ENCODE results near the gene PAQR7.

Gene PAQR7

DNA sequence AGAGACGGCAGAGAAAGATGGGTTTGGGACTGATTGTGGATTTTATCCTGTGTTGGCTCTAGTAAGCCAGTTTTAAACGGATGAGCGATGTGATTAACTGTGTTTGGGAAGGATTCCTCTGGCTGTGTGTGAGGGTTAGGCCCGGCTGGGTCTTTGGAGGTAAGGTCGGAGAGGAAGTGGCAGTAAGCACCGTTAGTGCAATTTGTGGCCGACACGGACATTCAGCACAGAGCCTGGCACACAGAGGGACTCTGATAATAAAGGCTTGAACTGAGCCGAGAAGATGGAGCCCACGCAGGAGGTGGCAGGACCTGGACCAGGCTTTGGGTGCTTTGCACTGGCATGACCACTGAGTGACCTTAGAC lies 54.4 kb downstream of the PAQR7 start:
- H3K36me3 Mint-ChIP-seq (ENCODE audit: low read depth): peaks cover 4% of the 10 kb centered on the region
- peak overlapping the region; percentile 91 to 94 (median 94) for H3K27ac Mint-ChIP-seq
- peak overlapping the region; percentile 91 to 97 (median 93) for H3K4me3 Mint-ChIP-seq
- H3K9me3 Mint-ChIP-seq: no peaks in the 10 kb centered on the region
- TF ChIP-seq, protein P1, sequence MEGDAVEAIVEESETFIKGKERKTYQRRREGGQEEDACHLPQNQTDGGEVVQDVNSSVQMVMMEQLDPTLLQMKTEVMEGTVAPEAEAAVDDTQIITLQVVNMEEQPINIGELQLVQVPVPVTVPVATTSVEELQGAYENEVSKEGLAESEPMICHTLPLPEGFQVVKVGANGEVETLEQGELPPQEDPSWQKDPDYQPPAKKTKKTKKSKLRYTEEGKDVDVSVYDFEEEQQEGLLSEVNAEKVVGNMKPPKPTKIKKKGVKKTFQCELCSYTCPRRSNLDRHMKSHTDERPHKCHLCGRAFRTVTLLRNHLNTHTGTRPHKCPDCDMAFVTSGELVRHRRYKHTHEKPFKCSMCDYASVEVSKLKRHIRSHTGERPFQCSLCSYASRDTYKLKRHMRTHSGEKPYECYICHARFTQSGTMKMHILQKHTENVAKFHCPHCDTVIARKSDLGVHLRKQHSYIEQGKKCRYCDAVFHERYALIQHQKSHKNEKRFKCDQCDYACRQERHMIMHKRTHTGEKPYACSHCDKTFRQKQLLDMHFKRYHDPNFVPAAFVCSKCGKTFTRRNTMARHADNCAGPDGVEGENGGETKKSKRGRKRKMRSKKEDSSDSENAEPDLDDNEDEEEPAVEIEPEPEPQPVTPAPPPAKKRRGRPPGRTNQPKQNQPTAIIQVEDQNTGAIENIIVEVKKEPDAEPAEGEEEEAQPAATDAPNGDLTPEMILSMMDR (IDR thresholded peaks at IDR 0.05; ENCODE audit: unreplicated experiment in 3 of 3): no peak
- H3K4me1 Mint-ChIP-seq: peaks cover 37% of the 10 kb centered on the region
- H3K27me3 Mint-ChIP-seq (ENCODE audit: low read depth): no peaks in the 10 kb centered on the region

DNA sequence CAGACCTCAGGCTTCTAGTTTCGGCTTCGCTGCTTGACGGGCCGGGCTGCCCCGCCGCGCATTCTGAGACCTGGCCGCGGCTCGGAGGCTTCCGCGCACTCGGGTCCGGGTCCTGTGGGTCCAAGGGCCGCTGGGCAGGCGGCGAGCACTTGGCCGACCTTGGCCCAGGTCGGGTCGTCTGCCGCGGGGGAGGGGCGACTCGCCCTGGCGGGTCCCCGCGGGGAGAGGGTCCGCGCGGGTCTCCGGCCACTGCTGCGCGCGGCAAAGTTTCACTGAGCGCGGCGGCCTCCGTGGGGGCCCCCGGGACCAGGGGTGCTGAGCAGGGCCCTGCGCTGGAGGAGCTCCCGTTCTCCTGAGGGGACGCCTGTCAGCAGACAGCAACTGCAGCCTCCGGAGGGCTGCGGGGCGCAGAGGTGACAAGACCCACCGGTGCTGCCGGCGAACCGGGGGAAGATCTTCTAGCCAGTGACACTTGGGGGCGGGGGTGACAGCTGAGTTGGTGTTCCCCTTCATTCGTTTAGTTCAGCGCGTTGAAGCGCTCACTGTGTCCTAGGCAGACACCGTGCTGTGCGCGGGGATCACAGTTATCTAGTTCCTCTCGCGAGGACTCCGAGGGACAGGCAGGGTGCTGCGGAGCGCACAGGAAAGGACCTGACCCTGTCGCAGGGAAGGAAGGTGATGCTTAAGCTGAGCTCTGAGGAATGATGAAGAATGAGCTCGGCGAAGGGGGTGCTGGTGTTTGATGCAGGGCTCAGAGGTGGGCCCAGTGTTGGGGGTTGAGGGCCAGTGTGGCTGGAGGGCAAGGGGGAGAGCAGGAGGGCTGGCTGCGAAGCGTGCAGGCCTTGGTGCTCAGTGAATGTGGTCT lies 55.0 kb downstream of the PAQR7 start:
- Mint-ChIP-seq H3K4me3 (peak overlapping the region; percentile 98 to 99 (median 98)), H3K27me3 (ENCODE audit: low read depth) (no peaks in the 10 kb centered on the region), H3K9me3 (no peaks in the 10 kb centered on the region), H3K4me1 (peaks cover 37% of the 10 kb centered on the region), H3K27ac (peak overlapping the region; percentile 91 to 100 (median 94)), H3K36me3 (ENCODE audit: low read depth) (peaks cover under 1% of the 10 kb centered on the region)
- TF ChIP-seq, protein P1 (IDR thresholded peaks at IDR 0.05; ENCODE audit: unreplicated experiment in 3 of 3): no peak

DNA sequence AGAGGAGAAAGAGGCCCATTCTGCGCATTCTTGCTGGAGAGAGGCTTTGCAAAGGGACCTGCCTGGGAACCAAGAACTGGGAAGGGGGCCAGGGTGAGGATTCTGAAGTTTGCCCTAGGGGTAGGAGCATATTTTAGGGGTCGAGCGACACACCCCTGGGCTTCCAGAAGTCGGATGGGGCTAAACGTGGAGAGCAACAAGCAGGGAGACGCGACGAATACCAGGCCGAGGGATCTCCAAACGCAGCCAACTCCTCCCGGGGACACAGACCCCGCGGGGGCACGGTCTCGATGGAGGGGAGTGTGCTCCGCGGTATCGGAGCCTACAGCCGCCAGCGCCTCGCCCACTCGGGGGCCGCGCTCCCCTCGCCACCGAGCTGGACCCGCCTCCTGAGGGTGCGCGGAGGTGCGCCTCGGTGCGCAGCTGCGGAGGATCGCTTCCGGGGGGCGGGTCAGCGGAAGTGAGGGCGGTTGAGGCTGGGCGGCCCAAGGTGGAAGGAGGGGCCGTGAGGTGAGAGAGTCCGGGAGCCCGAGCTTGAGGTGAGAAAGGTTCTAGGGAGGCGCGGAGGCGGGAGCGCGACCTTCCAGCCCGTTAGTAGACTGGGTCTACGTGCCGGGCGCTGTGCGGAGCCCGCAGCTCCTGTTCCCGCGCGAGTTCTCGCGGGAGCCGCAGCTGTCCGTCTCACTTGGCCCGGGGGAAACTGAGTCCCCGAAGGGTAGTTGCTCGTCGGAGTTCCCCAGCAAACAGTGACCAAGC lies 55.8 kb downstream of the PAQR7 start, which contains the start of gene MTFR1L:
TSS of gene MTFR1L (plus strand) at position 464 of the 756 bp plus-strand sequence. CDS start 3,151 bp downstream, outside the sequence.
- Mint-ChIP-seq H3K4me3 (peak within 1 kb of the TSS; percentile 98 to 99 (median 98)), H3K27ac (peak within 1 kb of the TSS; percentile 99 to 100 (median 100)), H3K4me1 (peaks cover 37% of the 10 kb centered on the region), H3K9me3 (no peaks in the 10 kb centered on the region), H3K27me3 (ENCODE audit: low read depth) (no peaks in the 10 kb centered on the region), H3K36me3 (ENCODE audit: low read depth) (peaks cover 9% of the 10 kb centered on the region)
- TF ChIP-seq, protein P1 (IDR thresholded peaks at IDR 0.05; ENCODE audit: unreplicated experiment in 3 of 3): no peak

DNA sequence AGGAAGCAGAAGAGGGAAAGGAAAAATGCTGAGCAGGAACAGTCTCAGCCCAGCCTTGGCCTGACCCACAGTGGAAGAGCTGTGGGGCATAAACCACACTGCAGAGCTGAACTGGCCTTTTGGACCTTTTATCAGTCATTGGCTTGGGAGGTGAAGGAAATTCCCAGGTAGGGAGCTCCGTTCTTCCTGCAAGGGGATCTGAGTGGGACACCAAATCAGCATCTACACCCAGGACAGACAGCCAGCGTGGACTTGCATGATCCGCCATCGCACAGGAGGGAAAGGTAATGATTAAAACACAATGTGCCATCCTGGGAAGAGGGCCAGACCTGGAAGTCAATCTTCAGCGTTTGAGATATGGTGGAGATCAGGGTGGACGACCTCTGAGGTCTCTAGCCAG lies 56.9 kb downstream of the PAQR7 start:
- TF ChIP-seq, protein P1 (IDR thresholded peaks at IDR 0.05; ENCODE audit: unreplicated experiment in 3 of 3): no peak
- H3K4me3 Mint-ChIP-seq: peak overlapping the region; percentile 98 to 99 (median 98)
- peak overlapping the region; percentile 99 to 100 (median 100) for H3K27ac Mint-ChIP-seq
- peaks cover 10% of the 10 kb centered on the region for H3K36me3 Mint-ChIP-seq (ENCODE audit: low read depth)
- peaks cover 37% of the 10 kb centered on the region for H3K4me1 Mint-ChIP-seq
- H3K9me3 Mint-ChIP-seq: no peaks in the 10 kb centered on the region
- no peaks in the 10 kb centered on the region for H3K27me3 Mint-ChIP-seq (ENCODE audit: low read depth)

DNA sequence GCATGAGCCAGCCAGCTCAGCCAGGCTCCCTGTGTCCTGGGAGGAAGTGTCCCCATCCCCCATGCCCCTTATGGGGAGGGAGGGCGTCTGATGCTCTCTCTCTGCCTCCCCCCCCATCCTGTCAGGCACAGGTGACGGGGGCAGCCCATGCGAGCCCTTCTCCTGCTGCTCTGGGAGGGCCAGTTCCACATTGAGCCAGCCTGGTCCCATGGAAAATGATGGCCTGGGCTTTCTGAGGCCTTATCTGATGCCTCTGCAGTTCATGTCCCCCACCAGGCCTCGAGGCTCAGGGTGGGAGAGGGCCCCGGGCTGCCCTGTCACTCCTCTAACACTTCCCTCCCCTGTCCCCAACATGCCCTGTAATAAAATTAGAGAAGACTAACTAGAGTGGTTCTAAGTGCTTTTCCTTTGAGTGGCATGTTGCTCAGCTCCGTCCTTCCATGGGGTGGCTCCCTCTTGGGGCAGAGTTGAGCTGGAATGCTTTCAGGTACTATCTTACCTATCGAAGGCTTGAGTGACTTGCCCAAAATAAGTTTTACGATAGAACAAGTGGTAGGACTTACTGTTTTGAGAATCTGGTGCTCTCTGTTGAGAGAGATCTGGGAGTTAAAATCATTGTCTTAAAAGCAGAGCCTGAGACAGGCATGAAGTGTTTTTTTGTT lies 57.5 kb downstream of the PAQR7 start:
- no peaks in the 10 kb centered on the region for H3K27me3 Mint-ChIP-seq (ENCODE audit: low read depth)
- peaks cover 37% of the 10 kb centered on the region for H3K4me1 Mint-ChIP-seq
- H3K4me3 Mint-ChIP-seq: peak overlapping the region; percentile 98 to 99 (median 98)
- TF ChIP-seq, protein P1 (IDR thresholded peaks at IDR 0.05; ENCODE audit: unreplicated experiment in 3 of 3): peak in 1 of 3 experiments; percentile 14
- peak overlapping the region; percentile 99 to 100 (median 100) for H3K27ac Mint-ChIP-seq
- peaks cover 14% of the 10 kb centered on the region for H3K36me3 Mint-ChIP-seq (ENCODE audit: low read depth)
- no peaks in the 10 kb centered on the region for H3K9me3 Mint-ChIP-seq

All from nephron (organoid).